ENCODE results near the gene FAM219A.
"Not testable (repeated sequence)": the region's sequence is repeated elsewhere in the genome, so short reads cannot be mapped to it uniquely, and the experiment has no call there.

GRCh38 chr9:34438465-34438864, 19.9 kb downstream of the FAM219A start:
- TF ChIP-seq GLIS3 (CRISPR knock-in tag; IDR thresholded peaks at IDR 0.05); ZFP30 (CRISPR knock-in tag; IDR thresholded peaks at IDR 0.05); CREB5 (CRISPR knock-in tag; IDR thresholded peaks at IDR 0.05; ENCODE audit: low read depth); POU6F1 (CRISPR knock-in tag; IDR thresholded peaks at IDR 0.05; ENCODE audit: borderline replicate concordance, low read depth); ISL1 (CRISPR knock-in tag; IDR thresholded peaks at IDR 0.05); ESRRG (CRISPR knock-in tag; IDR thresholded peaks at IDR 0.05): not testable (repeated sequence)

Data from SK-N-SH treated with all-trans-retinoic acid at 6 μM for 48 hours (cell line).